IMR-90 (cell line): Measurements from ENCODE around the gene ETV3L. TPM values are rescaled to one million over a fixed set of nuclear protein-coding genes. Genes with fewer than 3 reads are reported as not detected.

Experiments
- ATAC-seq: fragments of 200-7000 bp; cut with Tn5 transposase; 2 replicates; pipeline ENCODE4 v1.9.1; 2020; ENCODE audit warnings: low read depth, mild to moderate bottlenecking, moderate library complexity
- BruUV-seq: library from RNA; stranded (reverse); fragments of 400-500 nt; replicated peaks from 2 replicates; lab custom pipeline; 2021; lab: Mats Ljungman, UMichigan
- CTCF ChIA-PET: fragments of 300-600 bp; formaldehyde crosslinking; extraction: SDS; loops from one replicate; lab custom pipeline; 2021; ENCODE audit warnings: antibody characterized with exemption; lab: Yijun Ruan, JAX
- POLR2A ChIA-PET: fragments of 300-600 bp; sonication (Branson Sonifier 250); formaldehyde crosslinking; loops from one replicate; lab custom pipeline; 2022; ENCODE audit warnings: antibody characterized with exemption; ENCODE audit not compliant: unreplicated experiment; lab: Charles Lee
- DNase-seq: peaks from one replicate; pipeline ENCODE4 v3.0.0; 2013
- H2AFZ ChIP-seq: replicated peaks from 2 replicates; pipeline ENCODE3; 2013; ENCODE audit warnings: low read length, mild to moderate bottlenecking; ENCODE audit not compliant: poor library complexity
- H2AK5ac ChIP-seq: 2 replicates; pipeline ENCODE4 v1.6.1; 2013; ENCODE audit warnings: low read depth, low read length, inconsistent platforms
- H2AK9ac ChIP-seq: replicated peaks from 2 replicates; pipeline ENCODE3; 2013; ENCODE audit warnings: mild to moderate bottlenecking, low read depth, low read length, moderate library complexity; ENCODE audit not compliant: poor library complexity
- H2BK120ac ChIP-seq: 2 replicates; pipeline ENCODE4 v1.6.1; 2013; ENCODE audit warnings: low read depth, low read length, inconsistent platforms
- H2BK15ac ChIP-seq: 3 replicates; pipeline ENCODE4 v1.6.1; 2013; ENCODE audit warnings: low read depth, low read length, inconsistent platforms
- H2BK20ac ChIP-seq: 2 replicates; pipeline ENCODE4 v1.6.1; 2013; ENCODE audit warnings: low read depth, mild to moderate bottlenecking, inconsistent platforms, low read length, moderate library complexity
- H2BK5ac ChIP-seq: 2 replicates; pipeline ENCODE4 v1.6.1; 2013; ENCODE audit warnings: mild to moderate bottlenecking, low read depth, low read length, inconsistent platforms; ENCODE audit not compliant: poor library complexity, severe bottlenecking
- H3K14ac ChIP-seq: replicated peaks from 2 replicates; pipeline ENCODE4 v1.6.1; 2013; ENCODE audit warnings: low read depth, low read length, inconsistent platforms
- H3K18ac ChIP-seq: 2 replicates; pipeline ENCODE4 v1.6.1; 2013; ENCODE audit warnings: low read depth, low read length, control low read depth
- H3K23ac ChIP-seq: 2 replicates; pipeline ENCODE4 v1.6.1; 2013; ENCODE audit warnings: low read depth, low read length, inconsistent platforms
- H3K27ac ChIP-seq: 2 replicates; pipeline ENCODE4 v1.5.1; 2013; ENCODE audit warnings: mild to moderate bottlenecking, control low read depth, low read length; ENCODE audit not compliant: insufficient read depth
- H3K27me3 ChIP-seq: 2 replicates; pipeline ENCODE4 v1.6.1; 2013; ENCODE audit warnings: low read length; ENCODE audit not compliant: control insufficient read depth, insufficient read depth
- H3K36me3 ChIP-seq: 2 replicates; pipeline ENCODE4 v1.6.1; 2013; ENCODE audit warnings: low read length, mixed read lengths; ENCODE audit not compliant: control insufficient read depth, insufficient read depth
- H3K4ac ChIP-seq: 2 replicates; pipeline ENCODE4 v1.6.1; 2013; ENCODE audit warnings: low read depth, low read length, inconsistent platforms
- H3K4me1 ChIP-seq: 2 replicates; pipeline ENCODE4 v1.6.1; 2013; ENCODE audit warnings: low read length, mixed read lengths; ENCODE audit not compliant: control insufficient read depth, insufficient read depth
- H3K4me2 ChIP-seq: 2 replicates; pipeline ENCODE4 v1.6.1; 2013; ENCODE audit warnings: low read depth, mild to moderate bottlenecking, control low read depth, low read length, moderate library complexity
- H3K4me3 ChIP-seq: 2 replicates; pipeline ENCODE4 v1.5.1; 2013; ENCODE audit warnings: low read depth, mild to moderate bottlenecking, control low read depth, low read length, moderate library complexity; ENCODE audit not compliant: insufficient read depth
- H3K56ac ChIP-seq: 2 replicates; pipeline ENCODE4 v1.6.1; 2013; ENCODE audit warnings: low read length, inconsistent platforms; ENCODE audit not compliant: insufficient read depth; ENCODE audit errors: extremely low read depth
- H3K79me1 ChIP-seq, 2 experiments: 2 replicates each; pipeline ENCODE4 v1.6.1; 2013; ENCODE audit warnings: low read length in 2 of 2, inconsistent platforms in 1 of 2, low read depth in 1 of 2
- H3K9ac ChIP-seq: 2 replicates; pipeline ENCODE4 v1.6.1; 2013; ENCODE audit warnings: low read depth, low read length, control low read depth
- H3K9me1 ChIP-seq: 2 replicates; pipeline ENCODE4 v1.6.1; 2013; ENCODE audit warnings: low read length, inconsistent platforms; ENCODE audit not compliant: insufficient read depth
- H3K9me3 ChIP-seq: 2 replicates; pipeline ENCODE4 v1.6.1; 2013; ENCODE audit warnings: low read length; ENCODE audit not compliant: control insufficient read depth, insufficient read depth
- H4K20me1 ChIP-seq: 2 replicates; pipeline ENCODE4 v1.6.1; 2013; ENCODE audit warnings: low read length, inconsistent platforms; ENCODE audit not compliant: insufficient read depth
- H4K5ac ChIP-seq: 2 replicates; pipeline ENCODE4 v1.6.1; 2013; ENCODE audit warnings: mild to moderate bottlenecking, low read depth, low read length, control low read depth
- H4K8ac ChIP-seq, 2 experiments: 2 replicates each; pipeline ENCODE4 v1.6.1; 2013; ENCODE audit warnings: low read depth in 2 of 2, low read length in 2 of 2, control low read depth in 1 of 2, inconsistent platforms in 1 of 2
- H4K91ac ChIP-seq: 2 replicates; pipeline ENCODE4 v1.6.1; 2013; ENCODE audit warnings: low read depth, low read length, inconsistent platforms; ENCODE audit not compliant: insufficient read depth
- BHLHE40 ChIP-seq: fragments of 150-350 bp; IDR thresholded peaks from 2 replicates; pipeline ENCODE4 v1.6.1; 2016; ENCODE audit warnings: mild to moderate bottlenecking, low read depth, low read length
- FOS ChIP-seq: fragments of 150-350 bp; IDR thresholded peaks from 2 replicates; pipeline ENCODE4 v1.6.1; 2016; ENCODE audit warnings: low read depth, low read length
- MAFK ChIP-seq: IDR thresholded peaks from 2 replicates; pipeline ENCODE4 v1.6.1; 2012; ENCODE audit warnings: low read depth, low read length, improper control_type of control experiment
- NFE2L2 ChIP-seq: fragments of 150-350 bp; IDR thresholded peaks from 2 replicates; pipeline ENCODE4 v1.6.1; 2016; ENCODE audit warnings: low read depth, mild to moderate bottlenecking, low read length
- POLR2A ChIP-seq: IDR thresholded peaks from 2 replicates; pipeline ENCODE4 v1.6.1; 2012; ENCODE audit warnings: mild to moderate bottlenecking, low read depth, low read length
- RFX5 ChIP-seq: IDR thresholded peaks from 2 replicates; pipeline ENCODE4 v1.8.0; 2012; ENCODE audit warnings: low read depth, mild to moderate bottlenecking, low read length, moderate library complexity
- SMC3 ChIP-seq: fragments of 150-350 bp; IDR thresholded peaks from 2 replicates; pipeline ENCODE4 v1.6.1; 2016; ENCODE audit warnings: low read depth, mild to moderate bottlenecking, antibody characterized with exemption, low read length, moderate library complexity
- WGBS, 2 experiments: methylation state at CpG; one replicate each; pipeline versions ENCODE4 v1.1.5 to v1.1.7; 2013; ENCODE audit warnings: missing lambda C conversion rate in 2 of 2; ENCODE audit not compliant: insufficient read length in 1 of 2; ENCODE audit errors: extremely low coverage in 2 of 2; 5-methylcytosine and 5-hydroxymethylcytosine counted together
- dilution Hi-C: fragments of 300-500 bp; cut with HindIII; formaldehyde crosslinking; loops from one replicate; pipeline ENCODE4 v1.14.3; 2018; ENCODE audit warnings: low sequenced_read_pairs; ENCODE audit not compliant: unreplicated experiment
- in situ Hi-C: fragments of 300-500 bp; cut with MboI; formaldehyde crosslinking; loops from 3 replicates; pipeline ENCODE4 v1.14.3; 2019; ENCODE audit warnings: low sequenced_read_pairs, inconsistent platforms, mixed read lengths
- intact Hi-C: fragments of 100-400 bp; cut with micrococcal nuclease; formaldehyde crosslinking; loops from 2 replicates; pipeline ENCODE4 v1.10.0; 2022
- polyA plus RNA-seq, 3 experiments: library from polyadenylated mRNA; depleted of rRNA; stranded (reverse); fragments of >200 nt; gene quantifications; 2 replicates each; pipeline ENCODE4 v1.2.3, GENCODE V29; 2012; ENCODE audit warnings: low replicate concordance in 1 of 3
- total RNA-seq: library from RNA; depleted of rRNA; stranded (reverse); fragments of >200 nt; gene quantifications from 2 replicates; pipeline ENCODE4 v1.2.3, GENCODE V29; 2012
- TF ChIP-seq, protein P1 (sequence below): fragments of 150-350 bp; IDR thresholded peaks from 2 replicates; pipeline ENCODE4 v1.6.1; 2017; ENCODE audit warnings: mild to moderate bottlenecking, antibody characterized with exemption, low read length, low read depth
- TF ChIP-seq, protein P2 (sequence below): conservative IDR thresholded peaks from 2 replicates; pipeline ENCODE4 v1.5.1; 2012; ENCODE audit warnings: mild to moderate bottlenecking, low read depth, low read length, improper control_type of control experiment

The ETV3L gene
- total and polyA plus RNA-seq, 2 of the 4 experiments (the other 2 are of a cell fraction), result not detected

DNA sequence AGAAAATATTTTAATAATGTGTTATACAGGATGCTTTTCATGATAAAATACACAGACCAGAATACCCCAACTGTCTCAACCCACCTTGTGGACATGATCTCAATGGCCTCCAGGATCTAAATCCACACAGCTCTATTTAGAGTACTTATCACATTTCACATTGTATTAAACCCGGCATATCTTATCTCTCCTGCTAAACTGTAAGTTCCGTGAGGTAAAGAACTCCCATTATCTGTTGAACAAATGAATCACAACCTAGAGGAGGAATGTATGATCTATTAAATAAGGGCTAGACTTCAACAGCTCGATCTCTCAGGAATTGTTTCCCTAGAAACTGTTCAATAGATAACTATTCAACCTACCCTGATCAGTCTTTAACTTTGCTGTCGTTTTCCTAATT is 31.7 kb upstream of the ETV3L start:
- ChIA-PET POLR2A (no interaction called here), CTCF (no interaction called here)
- H3K4me1 ChIP-seq, result peaks cover 2% of the 10 kb centered on the region; the same call in 1 of the 2 replicates
- no peak overlapping the region for H2BK15ac ChIP-seq
- H3K27ac ChIP-seq, result no peak overlapping the region
- H3K9ac ChIP-seq, result no peak overlapping the region
- H2BK120ac ChIP-seq, result no peak overlapping the region
- no peaks in the 10 kb centered on the region for H3K9me3 ChIP-seq
- no peak overlapping the region for H3K14ac ChIP-seq
- WGBS, 2 experiments, result no CpG with 5 or more reads among the region's 4 CpGs
- in situ Hi-C loops (no loop called here), dilution Hi-C loops (no loop called here), intact Hi-C loops (no loop called here)
- H3K79me1 ChIP-seq, result peaks cover 30 to 31% of the 10 kb centered on the region in 2 experiments
- no peak overlapping the region for H2BK5ac ChIP-seq
- no peak overlapping the region for H3K18ac ChIP-seq
- no peak overlapping the region for H2AK5ac ChIP-seq
- H3K9me1 ChIP-seq, result peaks cover 2% of the 10 kb centered on the region; the same call in 1 of the 2 replicates
- no peak overlapping the region for H2AFZ ChIP-seq
- H2BK20ac ChIP-seq, result no peak overlapping the region
- H4K20me1 ChIP-seq, result peaks cover 8% of the 10 kb centered on the region; the same call in 1 of the 2 replicates
- no peak overlapping the region for H3K4me3 ChIP-seq
- TF ChIP-seq POLR2A, result no peak
- TF ChIP-seq BHLHE40, result no peak
- no peak for TF ChIP-seq MAFK
- no peak for TF ChIP-seq NFE2L2
- TF ChIP-seq, protein P1, sequence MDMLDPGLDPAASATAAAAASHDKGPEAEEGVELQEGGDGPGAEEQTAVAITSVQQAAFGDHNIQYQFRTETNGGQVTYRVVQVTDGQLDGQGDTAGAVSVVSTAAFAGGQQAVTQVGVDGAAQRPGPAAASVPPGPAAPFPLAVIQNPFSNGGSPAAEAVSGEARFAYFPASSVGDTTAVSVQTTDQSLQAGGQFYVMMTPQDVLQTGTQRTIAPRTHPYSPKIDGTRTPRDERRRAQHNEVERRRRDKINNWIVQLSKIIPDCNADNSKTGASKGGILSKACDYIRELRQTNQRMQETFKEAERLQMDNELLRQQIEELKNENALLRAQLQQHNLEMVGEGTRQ, result no peak
- no peak for TF ChIP-seq FOS
- no peak for TF ChIP-seq SMC3
- TF ChIP-seq, protein P2, sequence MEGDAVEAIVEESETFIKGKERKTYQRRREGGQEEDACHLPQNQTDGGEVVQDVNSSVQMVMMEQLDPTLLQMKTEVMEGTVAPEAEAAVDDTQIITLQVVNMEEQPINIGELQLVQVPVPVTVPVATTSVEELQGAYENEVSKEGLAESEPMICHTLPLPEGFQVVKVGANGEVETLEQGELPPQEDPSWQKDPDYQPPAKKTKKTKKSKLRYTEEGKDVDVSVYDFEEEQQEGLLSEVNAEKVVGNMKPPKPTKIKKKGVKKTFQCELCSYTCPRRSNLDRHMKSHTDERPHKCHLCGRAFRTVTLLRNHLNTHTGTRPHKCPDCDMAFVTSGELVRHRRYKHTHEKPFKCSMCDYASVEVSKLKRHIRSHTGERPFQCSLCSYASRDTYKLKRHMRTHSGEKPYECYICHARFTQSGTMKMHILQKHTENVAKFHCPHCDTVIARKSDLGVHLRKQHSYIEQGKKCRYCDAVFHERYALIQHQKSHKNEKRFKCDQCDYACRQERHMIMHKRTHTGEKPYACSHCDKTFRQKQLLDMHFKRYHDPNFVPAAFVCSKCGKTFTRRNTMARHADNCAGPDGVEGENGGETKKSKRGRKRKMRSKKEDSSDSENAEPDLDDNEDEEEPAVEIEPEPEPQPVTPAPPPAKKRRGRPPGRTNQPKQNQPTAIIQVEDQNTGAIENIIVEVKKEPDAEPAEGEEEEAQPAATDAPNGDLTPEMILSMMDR, result no peak
- TF ChIP-seq RFX5, result no peak
- no peak for DNase-seq
- no peak overlapping the region for H4K8ac ChIP-seq
- H2AK9ac ChIP-seq, result no peak overlapping the region
- H3K36me3 ChIP-seq, result peaks cover 42% of the 10 kb centered on the region
- no peak overlapping the region for H3K23ac ChIP-seq
- no peak overlapping the region for H3K4ac ChIP-seq
- no TSS peak for BruUV-seq
- ATAC-seq, result no peak
- H4K5ac ChIP-seq, result no peak overlapping the region
- H4K91ac ChIP-seq, result no peak overlapping the region
- no peak overlapping the region for H3K4me2 ChIP-seq
- no peaks in the 10 kb centered on the region for H3K27me3 ChIP-seq
- no peak overlapping the region for H3K56ac ChIP-seq
